K562 (cell line): ENCODE measurements around the gene TMEM87B. TPM values are rescaled to one million over a fixed set of nuclear protein-coding genes. Genes with fewer than 3 reads are reported as not detected.

Experiments
- ATAC-seq: fragments of 200-7000 bp; cut with Tn5 transposase; 3 replicates; pipeline ENCODE4 v1.9.1; 2020; ENCODE audit warnings: moderate library complexity
- BruUV-seq: library from RNA; stranded (reverse); fragments of 400-500 nt; replicated peaks from 2 replicates; lab custom pipeline; 2021; lab: Mats Ljungman, UMichigan
- CTCF ChIA-PET: fragments of 300-600 bp; formaldehyde crosslinking; extraction: SDS; loops from one replicate; lab custom pipeline; 2021; ENCODE audit warnings: low intra/inter-chr PET ratio; lab: Yijun Ruan, JAX
- POLR2A ChIA-PET: fragments of 300-600, 350-650 bp; sonication (Branson Sonifier 250); formaldehyde crosslinking; extraction: SDS; loops from one replicate; lab custom pipeline; 2021; ENCODE audit warnings: antibody characterized with exemption, inconsistent platforms; lab: Yijun Ruan, JAX
- DNase-seq, 4 experiments: peaks; one replicate each; pipeline versions ENCODE4 v3.0.0 to v3.0.0-alpha.2; 2011 to 2018; ENCODE audit warnings: low spot score in 3 of 4, mixed read lengths in 3 of 4; ENCODE audit errors: extremely low read depth in 1 of 4
- FAIRE-seq: peaks from 2 replicates; lab custom pipeline; 2011; peaks lifted over from hg19 to GRCh38; lab: Jason Lieb, UNC
- H2AFZ ChIP-seq: 2 replicates; pipeline ENCODE4 v1.6.0; 2011; ENCODE audit warnings: low read depth, low read length, control low read depth, inconsistent platforms
- H3K27ac ChIP-seq: fragments of 200-600 bp; 3 replicates; pipeline ENCODE4 v1.8.0; 2011; ENCODE audit warnings: low read depth, mild to moderate bottlenecking, control low read depth, inconsistent platforms, low read length, moderate library complexity, mixed read lengths; ENCODE audit errors: extremely low read depth
- H3K27me3 ChIP-seq, 2 experiments: fragments of 300-600 bp in 1 of 2; 2 replicates in 1 of 2; 3 replicates in 1 of 2; pipeline versions ENCODE4 v1.6.0 to v1.8.0; 2011; ENCODE audit warnings: inconsistent platforms in 2 of 2, low read length in 2 of 2, mild to moderate bottlenecking in 1 of 2, mixed read lengths in 1 of 2, moderate library complexity in 1 of 2; ENCODE audit not compliant: control insufficient read depth in 2 of 2, insufficient read depth in 2 of 2
- H3K36me3 ChIP-seq: fragments of 300-600 bp; 3 replicates; pipeline ENCODE4 v1.8.0; 2011; ENCODE audit warnings: mild to moderate bottlenecking, low read length, inconsistent platforms; ENCODE audit not compliant: control insufficient read depth, insufficient read depth
- H3K4me1 ChIP-seq, 2 experiments: fragments of 200-600 bp in 1 of 2; replicated peaks in 1 of 2; 2 replicates in 1 of 2; 3 replicates in 1 of 2; pipeline versions ENCODE4 v1.5.1 to v1.8.0; 2011; ENCODE audit warnings: inconsistent platforms in 2 of 2, low read length in 2 of 2, mild to moderate bottlenecking in 1 of 2, mixed read lengths in 1 of 2, moderate library complexity in 1 of 2; ENCODE audit not compliant: control insufficient read depth in 2 of 2, insufficient read depth in 2 of 2
- H3K4me2 ChIP-seq: 2 replicates; pipeline ENCODE4 v1.6.1; 2011; ENCODE audit warnings: low read length, control low read depth, inconsistent platforms, mixed read lengths; ENCODE audit not compliant: insufficient read depth
- H3K4me3 ChIP-seq: fragments of 200-600 bp; sonication (generic), shearing (Covaris generic); 2 replicates; pipeline ENCODE4 v1.5.1; 2016; ENCODE audit warnings: control low read depth, inconsistent platforms
- H3K79me2 ChIP-seq: fragments of 200-600 bp; 3 replicates; pipeline ENCODE4 v1.8.0; 2011; ENCODE audit warnings: low read length, inconsistent platforms; ENCODE audit not compliant: control insufficient read depth, insufficient read depth
- H3K9ac ChIP-seq, 2 experiments: 2 replicates each; pipeline versions ENCODE4 v1.6.0 to v1.6.1; 2011; ENCODE audit warnings: low read depth in 2 of 2, low read length in 2 of 2, control low read depth in 1 of 2, inconsistent platforms in 1 of 2, mild to moderate bottlenecking in 1 of 2, mixed read lengths in 1 of 2; ENCODE audit not compliant: insufficient read depth in 1 of 2
- H3K9me1 ChIP-seq: one replicate; pipeline ENCODE4 v1.6.0; 2011; ENCODE audit warnings: inconsistent platforms, mild to moderate bottlenecking, low read length, moderate library complexity; ENCODE audit not compliant: control insufficient read depth, insufficient read depth
- H3K9me3 ChIP-seq: replicated peaks from 2 replicates; pipeline ENCODE4 v1.5.1; 2011; ENCODE audit warnings: low read depth, low read length, inconsistent platforms; ENCODE audit not compliant: control insufficient read depth, insufficient read depth
- H4K20me1 ChIP-seq: replicated peaks from 2 replicates; pipeline ENCODE4 v1.6.1; 2011; ENCODE audit warnings: low read length, inconsistent platforms, mixed read lengths; ENCODE audit not compliant: control insufficient read depth, insufficient read depth
- ATF7 ChIP-seq: fragments of 450-650 bp; IDR thresholded peaks from 2 replicates; pipeline ENCODE4 v1.7.1; 2014; ENCODE audit warnings: mild to moderate bottlenecking, moderate library complexity
- CEBPB ChIP-seq: fragments of 450-650 bp; IDR thresholded peaks from 2 replicates; pipeline ENCODE4 v1.6.1; 2016; ENCODE audit warnings: missing genetic modification characterization, missing compliant biosample characterization
- FOSL1 ChIP-seq: fragments of 200-800 bp; sonication (Bioruptor generic); conservative IDR thresholded peaks from 2 replicates; pipeline ENCODE4 v1.6.1; 2016; ENCODE audit warnings: missing genetic modification characterization, missing compliant biosample characterization
- JUN ChIP-seq, 2 experiments: sonication (generic) in 1 of 2; formaldehyde crosslinking in 1 of 2; IDR thresholded peaks; 2 replicates each; pipeline versions ENCODE4 v1.6.1 to v1.8.0; 2012 to 2022; ENCODE audit warnings: borderline replicate concordance in 2 of 2, mild to moderate bottlenecking in 2 of 2, improper control_type of control experiment in 1 of 2, low read depth in 1 of 2, low read length in 1 of 2, missing genetic modification reagents in 1 of 2
- MTA1 ChIP-seq: fragments of 450-650 bp; IDR thresholded peaks from 2 replicates; pipeline ENCODE4 v1.6.1; 2017; ENCODE audit warnings: borderline replicate concordance
- SRSF1 ChIP-seq: fragments of 200-400 bp; formaldehyde crosslinking; IDR thresholded peaks from 2 replicates; pipeline ENCODE4 v1.6.1; 2017; ENCODE audit warnings: mild to moderate bottlenecking, low read depth, low read length, moderate library complexity
- SRSF3 ChIP-seq: fragments of 200-400 bp; formaldehyde crosslinking; IDR thresholded peaks from 2 replicates; pipeline ENCODE4 v1.6.1; 2016; ENCODE audit warnings: mild to moderate bottlenecking, low read length, moderate library complexity; ENCODE audit not compliant: insufficient read depth
- THRAP3 ChIP-seq: fragments of 450-650 bp; IDR thresholded peaks from 2 replicates; pipeline ENCODE4 v1.6.1; 2016; ENCODE audit warnings: mild to moderate bottlenecking, inconsistent platforms, borderline replicate concordance
- ZBTB7A ChIP-seq: IDR thresholded peaks from 2 replicates; pipeline ENCODE4 v1.6.1; 2011; ENCODE audit warnings: low read depth, mild to moderate bottlenecking, low read length, moderate library complexity, borderline replicate concordance; ENCODE audit not compliant: control insufficient read depth
- ZNF197 ChIP-seq: fragments of 200-800 bp; sonication (Bioruptor generic); IDR thresholded peaks from 2 replicates; pipeline ENCODE4 v1.6.1; 2016; ENCODE audit warnings: low read depth, missing genetic modification characterization, missing compliant biosample characterization
- ZNF699 ChIP-seq: fragments of 250-450 bp; sonication (Bioruptor Pico); IDR thresholded peaks from 2 replicates; pipeline ENCODE4 v1.8.0; 2021; ENCODE audit warnings: mild to moderate bottlenecking, moderate library complexity; ENCODE audit not compliant: insufficient replicate concordance
- ZNF76 ChIP-seq: fragments of 250-450 bp; sonication (Bioruptor Pico); IDR thresholded peaks from 2 replicates; pipeline ENCODE4 v1.4.0; 2020; ENCODE audit warnings: mild to moderate bottlenecking, moderate library complexity, borderline replicate concordance
- WGBS: fragments of 100-300 bp; shearing (Covaris generic); methylation state at CpG from one replicate; pipeline ENCODE4 v1.1.6; 2016; ENCODE audit warnings: low coverage, mixed read lengths; ENCODE audit not compliant: insufficient coverage; ENCODE audit errors: missing lambda C conversion rate; 5-methylcytosine and 5-hydroxymethylcytosine counted together
- in situ Hi-C: fragments of 300-500 bp; cut with MboI; formaldehyde crosslinking; loops from 4 replicates; pipeline ENCODE4 v1.15.0; 2018; ENCODE audit warnings: inconsistent platforms, mixed read lengths
- intact Hi-C: fragments of 100-400 bp; cut with micrococcal nuclease; formaldehyde crosslinking; loops from 2 replicates; pipeline ENCODE4 v1.14.2; 2022
- polyA plus RNA-seq, 8 experiments: library from polyadenylated mRNA; depleted of rRNA in 4 of 8; stranded (reverse) in 5 of 8; unstranded in 3 of 8; fragments of >200 nt; fragmentation: Nextera tagmentation in 2 of 8; fragmentation: Illumina TruSeq in 1 of 8; extraction: Ambion mirVana in 2 of 8; extraction: Trizol in 1 of 8; gene quantifications; 2 replicates each; pipeline versions ENCODE4 v1.2.1 to v1.2.3, GENCODE V29; 2011 to 2014; ENCODE audit warnings: inconsistent platforms in 1 of 8, missing spikeins in 1 of 8
- total RNA-seq, 7 experiments: library from RNA; depleted of rRNA in 6 of 7; stranded (reverse); fragments of >200 nt in 6 of 7; fragmentation: Illumina TruSeq in 2 of 7; extraction: Trizol in 2 of 7; gene quantifications; 2 replicates each; pipeline versions ENCODE4 v1.2.1 to v1.2.3, GENCODE V29; 2011 to 2021; ENCODE audit warnings: low replicate concordance in 1 of 7
- TF ChIP-seq, protein P1 (sequence below): fragments of 250-450 bp; sonication (Bioruptor Pico); IDR thresholded peaks from 2 replicates; pipeline ENCODE4 v1.4.0; 2020; ENCODE audit warnings: mild to moderate bottlenecking, moderate library complexity
- TF ChIP-seq, protein P2 (sequence below): fragments of 200-400 bp; formaldehyde crosslinking; IDR thresholded peaks from 2 replicates; pipeline ENCODE4 v1.6.1; 2017; ENCODE audit warnings: mild to moderate bottlenecking, low read depth, low read length, moderate library complexity

TMEM87B gene
- total and polyA plus RNA-seq, 9 of the 15 experiments (the other 6 are each of a cell fraction or from before 2014, with no cell fraction given) = 3.7 to 17.1 (median 11.0) TPM

DNA sequence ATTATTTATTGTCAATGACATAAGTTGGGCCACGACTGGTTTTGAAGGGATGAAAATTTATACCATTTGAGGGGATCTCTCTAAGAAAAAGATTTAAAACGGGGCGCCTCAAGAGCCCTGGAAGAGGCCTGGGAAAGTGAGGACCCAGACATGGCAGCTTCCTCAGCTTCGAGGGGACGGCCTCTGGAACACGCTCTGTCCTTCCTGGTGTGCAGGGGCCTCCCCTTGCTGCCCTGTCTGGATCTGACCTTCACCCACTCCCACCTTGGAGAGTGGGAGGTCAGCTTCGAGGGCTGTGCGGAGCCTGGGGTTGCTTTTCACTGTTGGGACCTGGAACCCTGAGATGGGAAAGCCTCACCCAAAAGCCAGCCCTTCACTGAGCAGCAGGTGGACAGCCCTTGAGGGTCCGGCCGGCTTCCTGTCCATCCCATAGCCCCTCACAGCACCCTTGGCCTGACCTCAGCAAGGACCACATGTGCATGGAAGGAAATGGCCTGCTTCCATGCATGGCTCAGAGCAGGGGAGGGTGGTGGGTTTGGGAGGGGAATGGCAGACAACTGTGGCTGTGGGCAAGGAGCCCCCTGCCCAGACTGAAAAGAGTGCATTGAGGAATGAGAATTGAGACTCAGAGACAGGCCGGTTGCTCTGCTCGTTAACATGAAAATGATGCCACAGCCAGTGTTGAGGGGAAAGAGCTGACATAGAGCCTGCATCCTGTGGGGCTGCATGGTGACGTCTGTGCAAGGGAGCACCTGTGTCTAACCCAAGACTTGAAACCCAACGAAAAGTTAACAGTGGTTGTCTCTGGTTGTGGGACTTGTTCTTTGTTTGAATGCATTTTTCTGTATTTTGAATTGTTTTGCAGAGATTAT, 99.4 kb downstream of the TMEM87B start:
- Histone ChIP-seq H3K9me3 (no peaks in the 10 kb centered on the region), H2AFZ (no peak overlapping the region), H3K4me3 (no peak overlapping the region), H3K9ac (0 out of 4 replicates have a peak overlapping the region, but pooled peaks of 1 of the 2 experiments have one; percentile 19), H3K27ac (no peak overlapping the region), H3K9me1 (no peaks in the 10 kb centered on the region), H4K20me1 (no peaks in the 10 kb centered on the region), H3K4me1 (peaks cover 0 to 17% of the 10 kb centered on the region in 2 experiments; a peak in 3 of 5 replicates), H3K36me3 (no peaks in the 10 kb centered on the region), H3K4me2 (no peak overlapping the region), H3K27me3 (peaks cover 11 to 61% of the 10 kb centered on the region in 2 experiments; a peak in 4 of 5 replicates), H3K79me2 (no peaks in the 10 kb centered on the region)
- FAIRE-seq (no peak), ATAC-seq (no peak), DNase-seq (no peak)
- intact Hi-C loops (no loop called here), in situ Hi-C loops (no loop called here)
- BruUV-seq = no TSS peak
- POLR2A ChIA-PET = interaction anchor here (1.0 to 1.5 kb wide), 3 partner anchors 9 to 11 kb away, joined by 3 to 4 read pairs (median 3); no protein-coding TSS in a partner anchor
- WGBS = 10% methylated on average over 14 of the region's 14 CpGs
- CTCF ChIA-PET = no interaction called here
- TF ChIP-seq ZNF699 (CRISPR knock-in tag) (no peak), ZBTB7A (no peak), MTA1 (no peak), ATF7 (no peak), FOSL1 (tag) (no peak), THRAP3 (no peak), ZNF197 (CRISPR knock-in tag) (no peak), ZNF76 (CRISPR knock-in tag) (no peak), SRSF3 (no peak), CEBPB (tag) (no peak), SRSF1 (no peak), JUN (IDR thresholded peaks at IDR 0.05; ENCODE audit: borderline replicate concordance, low read depth, low read length) (no peak), JUN (CRISPR knock-in tag; IDR thresholded peaks at IDR 0.05; ENCODE audit: borderline replicate concordance) (no peak)
- TF ChIP-seq, protein P1, sequence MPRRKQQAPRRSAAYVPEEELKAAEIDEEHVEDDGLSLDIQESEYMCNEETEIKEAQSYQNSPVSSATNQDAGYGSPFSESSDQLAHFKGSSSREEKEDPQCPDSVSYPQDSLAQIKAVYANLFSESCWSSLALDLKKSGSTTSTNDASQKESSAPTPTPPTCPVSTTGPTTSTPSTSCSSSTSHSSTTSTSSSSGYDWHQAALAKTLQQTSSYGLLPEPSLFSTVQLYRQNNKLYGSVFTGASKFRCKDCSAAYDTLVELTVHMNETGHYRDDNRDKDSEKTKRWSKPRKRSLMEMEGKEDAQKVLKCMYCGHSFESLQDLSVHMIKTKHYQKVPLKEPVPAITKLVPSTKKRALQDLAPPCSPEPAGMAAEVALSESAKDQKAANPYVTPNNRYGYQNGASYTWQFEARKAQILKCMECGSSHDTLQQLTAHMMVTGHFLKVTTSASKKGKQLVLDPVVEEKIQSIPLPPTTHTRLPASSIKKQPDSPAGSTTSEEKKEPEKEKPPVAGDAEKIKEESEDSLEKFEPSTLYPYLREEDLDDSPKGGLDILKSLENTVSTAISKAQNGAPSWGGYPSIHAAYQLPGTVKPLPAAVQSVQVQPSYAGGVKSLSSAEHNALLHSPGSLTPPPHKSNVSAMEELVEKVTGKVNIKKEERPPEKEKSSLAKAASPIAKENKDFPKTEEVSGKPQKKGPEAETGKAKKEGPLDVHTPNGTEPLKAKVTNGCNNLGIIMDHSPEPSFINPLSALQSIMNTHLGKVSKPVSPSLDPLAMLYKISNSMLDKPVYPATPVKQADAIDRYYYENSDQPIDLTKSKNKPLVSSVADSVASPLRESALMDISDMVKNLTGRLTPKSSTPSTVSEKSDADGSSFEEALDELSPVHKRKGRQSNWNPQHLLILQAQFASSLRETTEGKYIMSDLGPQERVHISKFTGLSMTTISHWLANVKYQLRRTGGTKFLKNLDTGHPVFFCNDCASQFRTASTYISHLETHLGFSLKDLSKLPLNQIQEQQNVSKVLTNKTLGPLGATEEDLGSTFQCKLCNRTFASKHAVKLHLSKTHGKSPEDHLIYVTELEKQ (CRISPR knock-in tag) = no peak
- TF ChIP-seq, protein P2, sequence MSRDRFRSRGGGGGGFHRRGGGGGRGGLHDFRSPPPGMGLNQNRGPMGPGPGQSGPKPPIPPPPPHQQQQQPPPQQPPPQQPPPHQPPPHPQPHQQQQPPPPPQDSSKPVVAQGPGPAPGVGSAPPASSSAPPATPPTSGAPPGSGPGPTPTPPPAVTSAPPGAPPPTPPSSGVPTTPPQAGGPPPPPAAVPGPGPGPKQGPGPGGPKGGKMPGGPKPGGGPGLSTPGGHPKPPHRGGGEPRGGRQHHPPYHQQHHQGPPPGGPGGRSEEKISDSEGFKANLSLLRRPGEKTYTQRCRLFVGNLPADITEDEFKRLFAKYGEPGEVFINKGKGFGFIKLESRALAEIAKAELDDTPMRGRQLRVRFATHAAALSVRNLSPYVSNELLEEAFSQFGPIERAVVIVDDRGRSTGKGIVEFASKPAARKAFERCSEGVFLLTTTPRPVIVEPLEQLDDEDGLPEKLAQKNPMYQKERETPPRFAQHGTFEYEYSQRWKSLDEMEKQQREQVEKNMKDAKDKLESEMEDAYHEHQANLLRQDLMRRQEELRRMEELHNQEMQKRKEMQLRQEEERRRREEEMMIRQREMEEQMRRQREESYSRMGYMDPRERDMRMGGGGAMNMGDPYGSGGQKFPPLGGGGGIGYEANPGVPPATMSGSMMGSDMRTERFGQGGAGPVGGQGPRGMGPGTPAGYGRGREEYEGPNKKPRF = no peak
